HG03565 (cell line): ENCODE measurements around the gene ATAD3C.
"Not testable (repeated sequence)": the region's sequence is repeated elsewhere in the genome, so short reads cannot be mapped to it uniquely, and the experiment has no call there.

Experiments
- ATAC-seq: cut with Tn5 transposase; IDR thresholded peaks from one replicate; pipeline ENCODE4 v1.9.1; 2021; ENCODE audit warnings: mild to moderate bottlenecking, moderate library complexity; ENCODE audit not compliant: unreplicated experiment

The ATAD3C gene

DNA sequence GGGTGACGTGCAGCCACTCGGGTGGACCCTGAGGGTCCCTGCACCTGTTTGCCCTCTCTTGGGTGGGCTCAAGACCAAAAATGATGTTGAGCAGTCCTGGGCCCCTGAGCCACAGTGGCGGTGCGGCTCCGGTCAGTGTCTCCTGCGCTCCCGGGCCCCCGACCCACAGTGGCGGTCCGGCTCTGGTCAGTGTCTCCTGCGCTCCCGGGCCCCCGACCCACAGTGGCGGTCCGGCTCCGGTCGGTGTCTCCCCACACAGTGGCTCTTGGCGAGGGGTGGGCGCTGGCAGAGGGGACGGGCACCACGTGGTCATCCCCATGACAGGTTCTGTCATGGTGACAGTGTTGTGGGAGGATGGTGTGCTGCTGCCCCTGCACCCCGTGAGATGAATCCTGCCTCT, 44.8 kb downstream of the ATAD3C start:
- not testable (repeated sequence) for ATAC-seq

DNA sequence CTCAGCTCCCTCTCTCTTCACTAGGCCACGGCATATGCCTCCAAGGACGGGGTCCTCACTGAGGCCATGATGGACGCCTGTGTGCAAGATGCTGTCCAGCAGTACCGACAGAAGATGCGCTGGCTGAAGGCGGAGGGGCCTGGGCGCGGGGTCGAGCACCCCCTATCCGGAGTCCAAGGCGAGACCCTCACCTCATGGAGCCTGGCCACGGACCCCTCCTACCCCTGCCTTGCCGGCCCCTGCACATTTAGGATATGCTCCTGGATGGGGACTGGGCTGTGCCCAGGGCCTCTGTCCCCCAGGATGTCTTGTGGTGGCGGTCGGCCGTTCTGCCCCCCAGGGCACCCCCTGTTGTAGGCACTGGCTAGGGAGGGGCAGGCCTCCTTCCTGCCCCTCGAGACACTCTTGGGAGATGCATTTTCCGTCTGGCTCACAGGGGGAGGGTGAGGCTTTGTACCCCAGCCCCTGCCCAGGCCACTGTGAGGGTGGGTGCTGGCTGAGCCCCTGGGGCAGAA, 46.0 kb downstream of the ATAD3C start:
- not testable (repeated sequence) for ATAC-seq

DNA sequence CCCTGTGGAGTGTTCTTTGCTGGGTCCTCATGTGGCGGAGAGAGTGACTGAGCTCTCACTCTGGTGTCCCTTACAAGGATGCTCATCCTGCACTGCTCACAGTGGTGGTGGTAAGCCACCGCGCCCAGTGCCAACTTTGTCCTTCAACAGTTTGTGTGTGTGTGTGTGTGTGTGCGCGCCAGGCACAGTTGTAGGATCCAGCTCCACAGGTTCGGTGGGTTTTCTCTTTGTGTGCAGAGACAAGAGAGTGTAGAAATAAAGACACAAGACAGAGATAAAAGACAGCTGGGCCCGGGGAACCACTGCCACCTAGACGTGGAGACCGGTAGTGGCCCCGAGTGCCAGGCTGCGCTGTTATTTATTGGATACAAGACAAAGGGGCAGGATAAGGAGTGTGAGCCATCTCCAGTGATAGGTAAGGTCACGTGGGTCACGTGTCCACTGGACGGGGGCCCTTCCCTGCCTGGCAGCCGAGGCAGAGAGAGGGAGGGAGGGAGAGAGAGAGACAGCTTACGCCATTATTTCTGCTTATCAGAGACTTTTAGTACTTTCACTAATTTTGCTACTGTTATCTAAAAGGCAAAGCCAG, 55.4 kb downstream of the ATAD3C start:
- not testable (repeated sequence) for ATAC-seq

DNA sequence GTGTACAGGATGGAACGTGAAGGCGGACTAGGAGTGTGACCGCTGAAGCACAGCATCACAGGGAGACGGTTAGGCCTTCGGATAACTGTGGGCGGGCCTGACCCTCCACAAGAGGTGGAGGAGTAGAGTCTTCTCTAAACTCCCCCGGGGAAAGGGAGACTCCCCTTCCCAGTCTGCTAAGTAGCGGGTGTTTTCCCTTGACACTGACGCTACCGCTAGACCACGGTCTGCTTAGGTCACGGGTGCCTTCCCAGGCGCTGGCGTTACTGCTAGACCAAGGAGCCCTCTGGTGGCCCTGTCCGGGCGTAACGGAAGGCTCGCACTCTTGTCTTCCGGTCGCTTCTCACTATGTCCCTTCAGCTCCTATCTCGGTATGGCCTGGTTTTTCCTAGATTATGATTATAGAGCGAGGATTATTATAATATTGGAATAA, 55.9 kb downstream of the ATAD3C start:
- ATAC-seq, result not testable (repeated sequence)

DNA sequence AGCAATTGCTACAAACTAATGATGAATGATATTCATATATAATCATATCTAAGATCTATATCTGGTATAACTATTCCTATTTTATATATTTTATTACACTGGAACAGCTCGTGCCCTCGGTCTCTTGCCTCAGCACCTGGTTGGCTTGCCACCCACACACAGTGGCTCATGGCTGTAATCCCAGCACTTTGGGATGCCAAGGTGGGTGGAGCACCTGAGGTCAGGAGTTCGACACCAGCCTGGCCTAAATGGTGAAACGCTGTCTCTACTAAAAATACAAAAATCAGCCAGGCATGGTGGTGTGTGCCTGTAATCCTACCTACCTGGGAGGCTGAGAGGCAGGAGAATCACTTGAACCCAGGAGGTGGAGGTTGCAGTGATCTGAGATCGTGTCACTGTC, 56.3 kb downstream of the ATAD3C start:
- ATAC-seq, result not testable (repeated sequence)

GRCh38 chr1:1507305-1507704, 57.8 kb downstream of the ATAD3C start:
- ATAC-seq, result no peak

DNA sequence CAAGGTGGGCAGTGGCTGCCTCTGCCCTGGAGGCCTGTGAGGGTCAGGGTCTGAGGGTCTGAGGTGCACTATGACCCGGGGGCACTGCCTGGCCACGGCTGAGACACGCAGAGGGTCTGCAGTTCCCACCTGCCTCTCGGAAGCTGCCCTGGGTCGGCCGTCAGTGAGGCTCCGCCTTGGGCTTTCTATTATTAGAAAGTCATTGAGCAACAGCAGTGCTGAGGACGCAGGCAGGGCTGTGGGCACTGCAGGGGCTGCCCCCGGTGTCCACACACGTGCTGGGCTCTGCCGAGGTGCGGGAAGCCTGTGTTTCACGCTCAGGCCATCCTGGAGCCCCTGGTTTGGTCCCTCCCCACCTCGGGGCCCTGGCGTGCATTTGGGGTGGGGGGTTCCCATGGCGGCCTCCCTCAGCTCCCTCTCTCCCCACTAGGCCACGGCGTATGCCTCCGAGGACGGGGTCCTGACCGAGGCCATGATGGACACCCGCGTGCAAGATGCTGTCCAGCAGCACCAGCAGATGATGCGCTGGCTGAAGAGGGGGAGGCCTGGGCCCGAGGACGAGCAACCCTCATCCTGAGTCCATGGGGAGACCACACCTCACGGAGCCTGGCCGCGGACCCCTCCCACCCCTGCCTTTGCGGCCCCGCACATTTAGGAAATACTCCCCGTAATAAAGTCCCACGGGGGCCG, 59.4 kb downstream of the ATAD3C start:
- ATAC-seq, result not testable (repeated sequence)

GRCh38 chr1:1509465-1509850, 60.0 kb downstream of the ATAD3C start:
- not testable (repeated sequence) for ATAC-seq

DNA sequence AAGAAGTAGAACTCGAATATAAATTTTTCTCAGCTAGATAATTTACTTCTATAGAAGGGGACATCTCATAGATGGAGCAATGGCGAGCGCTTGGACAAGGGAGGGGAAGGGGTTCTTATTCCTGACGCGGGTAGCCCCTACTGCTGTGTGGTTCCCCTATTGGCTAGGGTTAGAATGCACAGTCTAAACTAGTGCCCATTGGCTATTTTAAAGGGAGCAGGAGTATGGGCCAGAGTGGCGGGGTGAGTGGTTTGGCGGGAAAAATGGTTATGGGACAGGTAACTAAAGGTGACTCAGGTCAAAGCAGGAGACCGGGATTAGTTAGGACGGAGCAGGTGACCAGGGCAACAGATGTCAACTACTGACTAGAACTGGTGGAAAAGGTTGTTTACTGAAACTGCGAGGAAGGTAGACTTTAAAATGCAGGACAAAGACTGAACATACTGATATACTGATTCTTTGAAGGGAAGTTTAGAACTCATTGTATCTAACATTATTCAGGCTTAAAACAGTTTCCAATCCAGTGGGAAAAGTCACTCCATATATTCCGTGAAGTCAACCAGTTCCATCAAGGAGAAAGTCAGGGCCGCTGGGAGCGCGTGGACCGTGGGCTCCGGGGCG, 61.5 kb downstream of the ATAD3C start:
- no peak for ATAC-seq

- peak; percentile 80 for ATAC-seq
These were observed 62.2 kb downstream of the ATAD3C start, which contains the start of gene ATAD3A for GRCh38 chr1:1511533-1512285. Gene ATAD3A (plus strand): TSS chr1:1512162. CDS start chr1:1512269, 107 bp downstream.

DNA sequence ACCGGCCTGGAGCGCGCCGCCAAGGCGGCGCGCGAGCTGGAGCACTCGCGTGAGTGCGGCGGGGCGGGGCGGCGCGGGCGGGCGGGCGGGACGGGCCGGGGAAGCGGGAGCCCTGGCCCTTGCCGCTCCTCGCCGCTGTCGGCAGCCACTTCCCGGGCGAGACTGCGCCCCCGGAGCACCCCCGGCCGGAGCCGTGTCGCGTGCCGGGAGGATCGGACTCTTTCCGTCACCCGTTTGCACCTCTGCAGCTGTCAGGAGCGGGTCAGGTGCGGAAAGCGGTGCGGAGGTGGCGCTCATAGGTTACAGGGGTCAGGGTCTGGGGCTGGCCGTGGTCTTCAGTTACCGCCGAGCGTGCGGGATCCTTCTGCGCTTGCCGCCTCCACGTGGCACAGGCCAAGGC, 62.9 kb downstream of the ATAD3C start:
- not testable (repeated sequence) for ATAC-seq

DNA sequence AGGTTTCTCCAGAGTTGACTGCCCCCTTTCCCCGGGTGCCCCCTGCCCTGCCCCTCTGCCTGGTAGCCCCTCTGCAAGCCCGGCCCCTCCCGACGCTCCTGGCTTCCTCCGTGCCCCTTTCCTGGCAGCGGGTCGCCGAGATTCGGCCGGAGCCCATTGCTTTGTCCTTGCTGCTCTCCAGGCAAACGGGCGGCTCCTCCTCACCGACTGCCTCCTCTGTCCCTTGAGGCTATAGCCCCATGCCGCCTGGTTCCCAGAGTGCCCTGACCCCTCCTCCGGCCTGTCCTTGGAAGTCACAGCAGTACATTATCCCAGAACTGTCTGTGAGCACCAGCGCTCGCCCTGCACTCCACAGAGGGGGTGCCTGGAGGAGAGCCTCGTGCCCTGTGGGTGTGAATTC, 64.2 kb downstream of the ATAD3C start:
- ATAC-seq, result not testable (repeated sequence)

DNA sequence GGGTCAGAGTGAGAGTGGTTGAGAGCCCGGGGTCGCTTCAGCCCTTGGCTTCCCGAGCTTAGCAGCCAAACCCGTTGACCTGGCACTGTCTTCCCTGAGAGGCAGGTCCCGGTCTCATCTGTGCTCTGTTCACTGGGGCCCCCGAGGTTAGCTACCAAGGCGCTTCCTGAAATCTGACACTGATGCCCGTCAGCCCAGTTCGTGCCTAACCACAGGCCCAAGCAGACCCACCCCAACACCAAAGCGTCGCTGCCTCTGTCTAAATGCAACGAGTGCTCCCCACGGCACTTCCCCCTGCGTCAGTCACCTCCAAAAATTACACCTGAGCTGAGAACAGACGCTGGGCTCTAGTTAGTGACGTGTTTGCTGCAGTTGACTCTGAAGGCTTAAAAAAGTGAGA, 64.9 kb downstream of the ATAD3C start:
- not testable (repeated sequence) for ATAC-seq

DNA sequence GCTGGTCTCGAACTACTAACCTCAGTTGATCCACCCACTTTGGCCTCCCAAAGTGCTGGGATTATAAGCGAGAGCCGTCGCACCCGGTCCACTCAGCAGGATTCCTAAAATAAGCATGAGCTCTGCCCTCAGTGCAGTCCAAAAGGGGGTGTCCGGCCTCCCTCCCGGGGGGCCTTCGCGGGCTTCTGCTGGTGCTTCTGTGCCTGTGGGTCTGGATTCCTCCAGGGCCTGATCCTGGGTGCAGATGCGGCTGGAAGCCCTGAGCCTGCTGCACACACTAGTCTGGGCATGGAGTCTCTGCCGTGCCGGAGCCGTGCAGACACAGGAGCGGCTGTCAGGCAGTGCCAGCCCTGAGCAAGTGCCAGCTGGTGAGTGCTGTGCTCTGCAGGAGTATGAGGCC, 67.4 kb downstream of the ATAD3C start:
- not testable (repeated sequence) for ATAC-seq

- ATAC-seq, result no peak
These were observed 68.6 kb downstream of the ATAD3C start for GRCh38 chr1:1517973-1518620.

DNA sequence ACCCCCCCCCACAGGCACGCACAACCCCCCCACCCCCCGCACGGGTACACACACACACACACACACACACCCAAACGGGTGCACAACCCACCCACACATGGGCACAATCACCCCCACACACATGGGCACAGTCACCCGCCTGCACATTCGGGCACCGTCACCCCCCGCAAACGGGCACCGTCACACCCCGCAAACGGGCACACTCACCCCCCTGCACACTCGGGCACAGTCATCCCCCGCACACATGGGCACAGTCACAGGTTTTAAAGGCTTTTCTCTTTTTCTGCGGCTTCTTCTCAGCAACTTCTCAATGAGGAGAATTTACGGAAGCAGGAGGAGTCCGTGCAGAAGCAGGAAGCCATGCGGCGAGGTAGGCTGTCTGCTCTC, 69.1 kb downstream of the ATAD3C start:
- not testable (repeated sequence) for ATAC-seq
